Loucy (cell line): ENCODE measurements around the gene REXO2.

Experiments
- H2AFZ ChIP-seq: fragments of 200-600 bp; sonication (generic); 2 replicates; pipeline ENCODE4 v1.6.0; 2016; ENCODE audit warnings: antibody characterized with exemption, mild to moderate bottlenecking, low read length, moderate library complexity
- H3F3A ChIP-seq: fragments of 200-600 bp; 2 replicates; pipeline ENCODE4 v1.6.0; 2016; ENCODE audit warnings: antibody characterized with exemption, low read depth, mild to moderate bottlenecking
- H3K27me3 ChIP-seq: fragments of 200-600 bp; sonication (generic); 2 replicates; pipeline ENCODE4 v1.6.1; 2014; ENCODE audit warnings: low read length, mild to moderate bottlenecking; ENCODE audit not compliant: insufficient read depth, poor library complexity, severe bottlenecking
- H3K36me3 ChIP-seq: fragments of 200-600 bp; sonication (generic); 2 replicates; pipeline ENCODE4 v1.6.1; 2016; ENCODE audit warnings: low read length; ENCODE audit not compliant: insufficient read depth
- H3K4me1 ChIP-seq: fragments of 200-600 bp; sonication (generic); 2 replicates; pipeline ENCODE4 v1.5.1; 2014; ENCODE audit warnings: low read length, mild to moderate bottlenecking; ENCODE audit not compliant: insufficient read depth, poor library complexity, severe bottlenecking
- H3K4me2 ChIP-seq: fragments of 200-600 bp; sonication (generic); 2 replicates; pipeline ENCODE4 v1.6.0; 2014; ENCODE audit warnings: antibody characterized with exemption, low read length, low read depth, mild to moderate bottlenecking; ENCODE audit not compliant: poor library complexity, severe bottlenecking
- H3K4me3 ChIP-seq: fragments of 200-600 bp; sonication (generic); 2 replicates; pipeline ENCODE4 v1.5.1; 2014; ENCODE audit warnings: low read length, mild to moderate bottlenecking, mixed read lengths; ENCODE audit not compliant: poor library complexity, severe bottlenecking
- H3K79me2 ChIP-seq: fragments of 200-600 bp; sonication (generic); 2 replicates; pipeline ENCODE4 v1.6.1; 2014; ENCODE audit warnings: low read length; ENCODE audit not compliant: insufficient read depth
- H3K9ac ChIP-seq: fragments of 200-600 bp; sonication (generic); 2 replicates; pipeline ENCODE4 v1.6.0; 2014; ENCODE audit warnings: mild to moderate bottlenecking, low read depth, low read length, moderate library complexity; ENCODE audit not compliant: poor library complexity, severe bottlenecking
- H3K9me2 ChIP-seq: fragments of 200-600 bp; sonication (generic); replicated peaks from 2 replicates; pipeline ENCODE4 v1.6.1; 2016; ENCODE audit warnings: low read depth, low read length, mixed read lengths
- H3K9me3 ChIP-seq: fragments of 200-600 bp; sonication (generic); 2 replicates; pipeline ENCODE4 v1.6.1; 2014; ENCODE audit warnings: mild to moderate bottlenecking, antibody characterized with exemption, low read length, low read depth; ENCODE audit not compliant: insufficient read depth
- H4K20me1 ChIP-seq: fragments of 200-600 bp; sonication (generic); 2 replicates; pipeline ENCODE4 v1.6.0; 2014; ENCODE audit warnings: antibody characterized with exemption, low read length, mild to moderate bottlenecking; ENCODE audit not compliant: insufficient read depth, poor library complexity, severe bottlenecking
- EZH2phosphoT487 ChIP-seq: fragments of 200-600 bp; IDR thresholded peaks from 2 replicates; pipeline ENCODE4 v1.6.1; 2018; ENCODE audit warnings: antibody characterized with exemption, mild to moderate bottlenecking, moderate library complexity, borderline replicate concordance
- TF ChIP-seq, protein P1 (sequence below): fragments of 200-600 bp; sonication (generic); conservative IDR thresholded peaks from 2 replicates; pipeline ENCODE4 v1.5.1; 2014; ENCODE audit warnings: mild to moderate bottlenecking, antibody characterized with exemption, low read length

REXO2 gene

GRCh38 chr11:114442536-114442935 lies 3.3 kb downstream of the REXO2 start:
- Histone ChIP-seq H2AFZ (no peak overlapping the region), H3K36me3 (no peaks in the 10 kb centered on the region), H3K4me2 (peak overlapping the region; percentile 99), H3K27me3 (no peaks in the 10 kb centered on the region), H4K20me1 (no peaks in the 10 kb centered on the region), H3F3A (no peaks in the 10 kb centered on the region), H3K9ac (no peak overlapping the region), H3K4me1 (peaks cover 39% of the 10 kb centered on the region), H3K9me2 (no peaks in the 10 kb centered on the region), H3K4me3 (peak overlapping the region; percentile 8), H3K79me2 (peaks cover 22% of the 10 kb centered on the region), H3K9me3 (no peaks in the 10 kb centered on the region)
- no peak for TF ChIP-seq EZH2phosphoT487
- TF ChIP-seq, protein P1, sequence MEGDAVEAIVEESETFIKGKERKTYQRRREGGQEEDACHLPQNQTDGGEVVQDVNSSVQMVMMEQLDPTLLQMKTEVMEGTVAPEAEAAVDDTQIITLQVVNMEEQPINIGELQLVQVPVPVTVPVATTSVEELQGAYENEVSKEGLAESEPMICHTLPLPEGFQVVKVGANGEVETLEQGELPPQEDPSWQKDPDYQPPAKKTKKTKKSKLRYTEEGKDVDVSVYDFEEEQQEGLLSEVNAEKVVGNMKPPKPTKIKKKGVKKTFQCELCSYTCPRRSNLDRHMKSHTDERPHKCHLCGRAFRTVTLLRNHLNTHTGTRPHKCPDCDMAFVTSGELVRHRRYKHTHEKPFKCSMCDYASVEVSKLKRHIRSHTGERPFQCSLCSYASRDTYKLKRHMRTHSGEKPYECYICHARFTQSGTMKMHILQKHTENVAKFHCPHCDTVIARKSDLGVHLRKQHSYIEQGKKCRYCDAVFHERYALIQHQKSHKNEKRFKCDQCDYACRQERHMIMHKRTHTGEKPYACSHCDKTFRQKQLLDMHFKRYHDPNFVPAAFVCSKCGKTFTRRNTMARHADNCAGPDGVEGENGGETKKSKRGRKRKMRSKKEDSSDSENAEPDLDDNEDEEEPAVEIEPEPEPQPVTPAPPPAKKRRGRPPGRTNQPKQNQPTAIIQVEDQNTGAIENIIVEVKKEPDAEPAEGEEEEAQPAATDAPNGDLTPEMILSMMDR, result no peak

GRCh38 chr11:114447444-114447843 lies 8.2 kb downstream of the REXO2 start:
- Histone ChIP-seq H3K27me3 (no peaks in the 10 kb centered on the region), H3F3A (no peaks in the 10 kb centered on the region), H3K36me3 (peaks cover 11% of the 10 kb centered on the region; the same call in 1 of the 2 replicates), H3K4me2 (no peak overlapping the region), H3K4me3 (no peak overlapping the region), H3K79me2 (peaks cover 6% of the 10 kb centered on the region), H3K9me2 (no peaks in the 10 kb centered on the region), H3K9ac (no peak overlapping the region), H2AFZ (no peak overlapping the region), H3K9me3 (no peaks in the 10 kb centered on the region), H4K20me1 (no peaks in the 10 kb centered on the region), H3K4me1 (peaks cover 7% of the 10 kb centered on the region)
- no peak for TF ChIP-seq EZH2phosphoT487
- TF ChIP-seq, protein P1, result no peak

DNA sequence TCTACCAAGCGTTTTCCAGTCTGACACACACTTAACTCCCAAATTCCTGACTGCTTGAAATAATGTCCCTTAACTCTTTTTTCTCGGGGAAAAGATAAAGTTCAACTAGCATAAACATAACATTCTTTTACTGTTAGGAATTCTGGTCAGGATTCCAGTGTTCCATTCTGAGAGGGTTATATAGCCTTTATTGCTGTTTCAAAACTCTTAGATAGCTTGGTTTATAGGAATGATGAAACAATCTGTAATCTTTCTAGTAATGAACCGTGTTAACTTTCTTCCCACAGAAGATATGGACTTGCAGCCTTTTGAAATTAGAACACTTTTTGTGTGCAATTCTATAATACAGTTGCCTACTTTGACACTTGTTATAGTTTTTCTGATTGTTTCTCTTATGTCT lies 8.6 kb downstream of the REXO2 start:
- Histone ChIP-seq H3K9ac (no peak overlapping the region), H3K4me3 (no peak overlapping the region), H3K4me1 (peaks cover 5% of the 10 kb centered on the region), H3K79me2 (peaks cover 4% of the 10 kb centered on the region), H3F3A (no peaks in the 10 kb centered on the region), H3K9me2 (no peaks in the 10 kb centered on the region), H3K9me3 (no peaks in the 10 kb centered on the region), H3K27me3 (no peaks in the 10 kb centered on the region), H3K36me3 (peaks cover 11% of the 10 kb centered on the region; the same call in 1 of the 2 replicates), H4K20me1 (no peaks in the 10 kb centered on the region), H3K4me2 (no peak overlapping the region), H2AFZ (no peak overlapping the region)
- TF ChIP-seq EZH2phosphoT487, result no peak
- TF ChIP-seq, protein P1, result no peak
